ENCODE data around the gene HMGCS2.

HMGCS2 gene

DNA sequence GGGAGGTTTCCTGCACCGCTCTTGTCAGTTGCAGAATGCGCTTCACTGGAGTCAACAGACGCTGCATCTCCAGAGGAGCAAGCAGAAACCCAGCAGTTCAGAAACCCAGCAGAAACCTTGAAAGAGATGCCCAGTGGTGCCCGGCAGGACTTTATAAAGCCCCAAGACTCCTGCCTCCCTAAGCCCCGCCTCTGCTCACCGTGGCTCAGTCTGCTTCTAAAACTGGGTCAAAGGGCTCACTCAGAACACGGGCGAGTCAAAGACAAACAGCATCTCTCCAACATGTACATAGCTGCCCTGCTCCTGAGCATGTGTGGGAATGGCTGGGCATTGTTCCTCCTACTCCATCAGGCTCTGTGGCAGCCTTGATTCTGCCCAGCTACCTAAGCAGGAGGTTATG is at the start of gene HMGCS2:
Gene HMGCS2, minus strand, starts transcription at position 128 of the 400 bp plus-strand sequence. Its CDS starts 61 bp downstream, at position 67.
- DNase-seq, result no peak

DNA sequence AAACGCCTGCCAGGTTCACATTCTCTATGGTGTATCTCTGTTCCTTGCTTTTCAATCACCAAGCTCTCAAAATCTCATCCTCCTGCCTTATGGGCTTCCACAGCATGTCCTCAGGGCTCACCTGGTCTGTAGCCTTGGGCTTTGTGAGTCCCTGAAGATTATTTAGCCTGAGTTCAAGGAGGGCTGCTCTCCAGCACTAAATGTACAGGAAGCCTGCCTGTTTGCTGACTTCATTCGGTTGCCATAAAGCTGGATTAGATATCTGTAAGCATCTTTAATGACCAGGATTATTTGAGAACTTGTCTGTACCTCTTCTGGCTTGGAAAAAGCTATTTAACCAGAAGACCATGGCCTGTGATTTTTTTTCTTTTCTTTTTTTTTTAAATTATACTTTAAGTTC is 49.5 kb upstream of the HMGCS2 start:
- no peak for DNase-seq

DNA sequence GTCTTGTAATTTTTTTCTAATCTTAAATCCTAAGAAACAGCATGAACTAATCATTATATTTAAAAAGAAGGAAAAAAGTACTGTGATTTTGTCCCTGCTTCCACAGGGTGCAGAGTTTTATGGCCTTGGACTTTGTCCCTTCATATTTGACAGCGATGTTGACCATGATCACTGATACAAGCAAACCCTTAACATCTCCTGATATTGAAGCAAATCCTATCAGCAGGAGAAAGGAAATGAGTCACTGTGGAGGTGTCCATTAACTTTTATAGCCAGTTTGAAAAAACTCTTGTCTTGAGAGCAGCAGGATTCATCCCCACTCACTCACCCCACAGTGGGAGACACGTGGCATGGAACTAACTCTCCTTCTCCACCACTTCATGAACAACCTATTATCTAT is 47.7 kb upstream of the HMGCS2 start:
- no peak for DNase-seq

DNA sequence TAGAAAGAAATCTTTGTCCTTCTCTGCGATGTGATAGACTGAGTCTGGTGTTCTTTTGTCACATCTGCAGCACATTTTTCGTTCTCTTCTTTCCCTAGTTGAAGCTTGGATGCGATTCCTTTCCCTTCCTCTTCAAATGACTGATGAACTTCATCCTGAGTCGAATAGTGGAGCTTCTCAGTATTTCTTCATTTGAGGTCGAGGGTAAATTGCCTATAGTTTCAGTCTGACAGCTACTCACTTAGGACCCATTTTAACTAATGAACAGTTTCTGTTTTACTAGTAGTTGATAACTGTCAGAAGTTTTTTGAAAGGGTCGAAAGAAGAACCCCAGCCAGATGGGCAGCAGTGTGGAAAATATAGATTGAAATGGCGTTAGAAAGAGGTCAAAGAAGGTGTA is 47.2 kb upstream of the HMGCS2 start:
- DNase-seq, result no peak

DNA sequence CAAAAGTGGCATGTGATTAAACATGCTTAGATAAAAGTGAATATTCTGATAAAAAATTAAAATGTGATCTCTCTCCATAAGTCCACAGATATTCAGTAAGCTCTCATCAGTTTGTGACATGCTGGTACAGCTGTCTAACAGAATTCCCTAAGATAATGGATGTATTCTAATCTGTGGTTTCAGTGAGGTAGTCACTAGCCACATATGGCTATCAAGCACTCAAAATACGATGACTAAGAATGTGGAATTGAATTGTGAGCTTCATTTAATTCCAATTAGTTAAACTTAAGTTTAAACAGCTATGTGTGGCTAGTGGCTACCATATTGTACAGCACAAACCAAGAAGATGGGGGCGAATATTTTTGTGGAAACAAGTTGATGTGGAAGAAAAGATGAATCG is 46.7 kb upstream of the HMGCS2 start:
- DNase-seq, result no peak

DNA sequence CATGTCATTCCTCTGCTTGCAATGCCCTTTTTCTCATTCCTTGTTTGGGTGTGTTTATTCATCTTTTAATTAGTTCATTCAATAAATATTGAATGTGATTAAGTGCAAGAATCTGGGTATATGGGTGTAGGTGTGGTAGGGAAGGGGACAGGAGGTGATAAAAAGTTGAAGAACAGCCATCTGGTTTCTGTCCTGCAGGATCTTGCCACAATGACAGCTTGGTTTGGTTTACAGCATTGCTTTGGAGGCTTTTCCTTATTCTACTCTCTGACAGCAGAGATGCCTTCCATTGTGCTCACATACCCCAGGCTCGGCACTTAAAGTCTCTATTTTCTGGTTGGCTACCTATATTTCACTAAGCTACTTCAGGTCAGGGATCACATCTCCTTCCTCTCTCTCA is 45.6 kb upstream of the HMGCS2 start:
- DNase-seq, result no peak

DNA sequence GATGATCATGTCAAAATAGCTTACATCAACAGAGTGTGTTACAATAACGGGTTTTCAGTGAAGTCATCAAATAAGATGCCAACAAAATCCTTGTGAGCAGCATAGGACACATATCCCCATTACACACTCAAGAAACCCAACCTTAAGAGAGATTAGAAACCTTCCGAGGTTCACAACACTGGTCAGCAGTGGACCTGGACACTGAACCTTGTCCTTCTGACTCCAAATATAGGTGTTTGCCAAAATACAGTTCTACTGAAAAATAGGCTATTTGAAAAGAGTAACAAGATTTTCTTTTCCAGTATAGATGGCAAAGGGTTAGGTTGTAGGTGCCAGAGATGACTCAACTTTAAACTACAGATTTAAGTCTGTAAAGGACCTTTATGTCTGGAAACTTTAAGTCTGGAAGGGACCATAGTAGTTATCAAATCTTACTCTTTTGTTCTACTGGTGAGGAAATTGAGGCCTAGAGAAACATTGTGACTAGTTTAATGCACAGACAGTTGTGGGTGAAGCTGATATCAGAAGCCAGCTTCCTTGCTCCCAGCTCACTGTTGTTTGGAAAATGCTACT is 43.4 kb upstream of the HMGCS2 start:
- no peak for DNase-seq

DNA sequence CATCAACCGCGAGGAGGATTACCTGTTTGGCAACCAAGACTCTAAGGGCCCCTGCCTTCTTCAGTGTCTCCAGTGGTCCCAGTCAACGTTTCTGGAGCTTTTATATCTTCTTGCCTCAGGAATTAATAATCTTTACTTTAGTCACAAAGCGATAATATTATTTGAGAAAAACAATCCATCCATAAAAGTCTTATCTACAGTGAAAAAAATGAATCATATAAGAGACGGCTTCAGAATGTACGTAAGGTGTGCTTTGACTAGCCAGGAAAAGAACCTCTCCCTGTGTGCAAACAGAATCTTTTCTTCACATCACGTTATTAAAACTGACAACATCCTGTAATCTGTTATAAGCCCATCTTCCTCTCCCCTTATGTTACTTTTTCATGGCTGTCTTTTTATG is 42.7 kb upstream of the HMGCS2 start, which contains the start of gene REG4:
Gene REG4, minus strand, starts transcription at position 74 of the 400 bp plus-strand sequence. CDS start 2,691 bp downstream, outside the sequence.
- DNase-seq, result no peak

DNA sequence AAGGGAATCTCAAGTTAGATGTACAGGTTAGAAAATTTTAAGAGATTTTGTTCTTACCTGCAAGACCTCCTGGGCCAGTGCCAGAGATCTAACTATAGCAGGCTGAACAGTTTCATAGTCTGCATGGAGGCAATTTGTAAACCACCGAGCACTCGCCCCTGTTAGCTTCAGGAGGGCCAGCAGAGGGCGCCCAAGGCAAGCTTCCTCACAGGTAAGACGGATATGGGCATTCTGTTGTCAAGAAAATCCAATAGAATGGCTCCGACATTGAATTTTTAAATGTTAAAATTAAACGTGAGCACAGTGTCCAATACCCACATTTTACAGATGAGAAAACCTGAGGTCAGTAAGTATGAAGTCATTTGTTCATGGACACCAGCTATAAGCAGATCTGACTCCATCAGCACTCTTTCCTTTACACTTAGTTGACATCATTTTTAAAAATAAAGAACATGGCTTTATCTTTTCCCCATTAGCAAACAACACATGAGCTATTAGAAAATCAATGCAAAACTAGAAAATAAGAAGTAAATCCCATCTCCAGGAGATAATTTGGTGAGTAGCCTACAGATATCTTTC is 40.4 kb upstream of the HMGCS2 start:
- no peak for DNase-seq

DNA sequence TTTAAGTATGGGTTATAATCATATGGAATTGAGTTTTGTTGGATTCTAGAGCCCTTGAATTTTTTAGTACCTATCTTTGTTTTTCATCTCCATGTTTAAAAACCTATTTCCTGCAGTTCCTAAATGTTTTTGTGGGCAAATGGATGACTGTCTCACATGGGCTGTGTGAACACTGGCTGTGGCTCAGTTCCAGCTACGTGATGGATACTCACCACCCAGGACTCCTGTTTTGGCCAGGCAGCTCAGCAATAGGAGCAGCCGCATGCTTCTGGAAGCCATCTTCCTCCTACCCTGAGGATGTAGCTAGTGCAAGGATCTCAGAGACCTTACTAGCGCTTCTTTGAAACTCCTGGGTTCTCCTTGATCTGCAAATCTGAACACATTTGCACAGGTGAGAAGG is 39.8 kb upstream of the HMGCS2 start:
- no peak for DNase-seq

DNA sequence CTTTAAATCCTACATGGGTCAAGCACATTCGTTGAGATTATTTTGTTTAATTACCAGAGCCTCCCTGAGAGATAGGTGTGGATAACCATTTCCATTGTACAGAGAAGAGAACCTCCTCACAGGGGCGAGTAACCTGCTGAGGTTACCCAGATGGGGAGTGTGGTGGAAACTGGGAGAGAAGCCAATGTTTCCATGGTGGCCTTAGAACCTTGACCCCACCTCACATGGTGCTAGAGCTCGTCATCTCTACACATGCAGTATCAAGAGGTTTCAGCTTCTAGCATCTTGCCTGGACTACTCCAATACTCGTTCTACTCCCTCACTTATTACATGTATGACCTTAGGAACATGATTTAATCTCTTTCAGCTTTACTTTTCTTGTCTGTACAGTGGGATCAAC is 37.8 kb upstream of the HMGCS2 start:
- no peak for DNase-seq

DNA sequence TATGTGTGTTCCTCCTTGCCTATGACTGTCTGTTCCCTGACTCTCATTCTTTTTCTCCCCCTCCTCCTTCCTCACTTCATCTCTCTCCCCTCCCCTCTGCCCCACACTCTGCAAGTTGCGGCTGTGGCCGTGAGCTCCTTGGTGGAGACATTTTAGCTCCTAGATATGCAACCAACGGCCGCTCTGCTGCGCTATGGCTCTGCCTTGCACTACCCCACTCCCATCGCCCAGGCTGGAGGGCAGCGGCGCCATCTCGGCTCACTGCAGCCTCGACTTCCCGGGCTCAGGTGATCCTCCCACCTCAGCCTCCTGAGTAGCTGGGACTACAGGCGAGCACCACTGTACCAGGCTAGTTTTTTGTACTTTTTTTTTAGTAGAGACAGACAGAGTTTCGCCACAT is 37.0 kb upstream of the HMGCS2 start:
- DNase-seq, result no peak

DNA sequence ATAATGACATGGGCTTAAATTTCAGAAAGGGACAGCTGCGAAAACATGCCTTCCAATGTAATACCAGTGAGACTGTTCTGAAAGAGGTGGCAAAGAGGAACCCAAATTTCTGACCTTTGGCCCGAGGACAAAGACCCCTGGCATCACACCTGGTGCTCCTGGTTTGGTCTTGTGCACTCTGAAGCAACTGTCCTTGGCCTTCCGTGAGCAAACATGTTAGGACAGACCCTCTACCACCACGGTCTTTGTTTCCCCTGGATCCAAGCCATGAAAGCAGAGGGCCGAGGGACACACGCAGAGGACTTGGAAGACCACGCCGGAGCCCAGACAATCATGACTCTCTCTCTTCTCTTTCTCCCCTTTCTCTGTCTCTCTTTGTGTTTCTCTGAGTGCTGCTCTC is 36.5 kb upstream of the HMGCS2 start:
- no peak for DNase-seq

DNA sequence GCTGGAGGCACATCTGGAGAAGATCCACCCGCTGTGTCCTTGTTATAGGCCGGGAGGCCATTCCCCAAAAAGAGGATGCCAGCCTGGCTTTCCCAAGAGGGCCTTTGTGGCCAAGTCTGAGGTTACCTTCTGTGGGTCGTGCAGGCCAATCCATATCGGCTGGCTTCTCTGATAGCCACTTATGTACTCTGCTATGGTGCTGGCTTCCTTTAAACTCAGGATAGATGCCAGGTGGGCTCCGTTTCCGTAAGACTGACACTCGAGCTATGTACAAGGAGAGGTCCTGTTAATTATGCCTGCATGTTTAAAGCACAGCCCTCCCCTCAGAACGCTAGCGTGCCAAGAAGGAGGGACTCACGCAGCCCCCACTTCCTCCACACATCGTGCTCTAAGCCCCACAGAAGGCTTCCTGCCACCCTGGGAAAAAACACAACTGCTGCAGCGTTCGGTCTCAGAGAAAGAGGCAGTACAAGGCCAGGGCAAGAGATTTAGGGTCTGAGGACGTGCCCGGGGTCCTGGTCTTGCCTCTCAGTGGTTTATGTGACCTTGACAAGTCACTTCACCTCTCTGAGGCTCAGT is 31.0 kb upstream of the HMGCS2 start:
- DNase-seq, result no peak

DNA sequence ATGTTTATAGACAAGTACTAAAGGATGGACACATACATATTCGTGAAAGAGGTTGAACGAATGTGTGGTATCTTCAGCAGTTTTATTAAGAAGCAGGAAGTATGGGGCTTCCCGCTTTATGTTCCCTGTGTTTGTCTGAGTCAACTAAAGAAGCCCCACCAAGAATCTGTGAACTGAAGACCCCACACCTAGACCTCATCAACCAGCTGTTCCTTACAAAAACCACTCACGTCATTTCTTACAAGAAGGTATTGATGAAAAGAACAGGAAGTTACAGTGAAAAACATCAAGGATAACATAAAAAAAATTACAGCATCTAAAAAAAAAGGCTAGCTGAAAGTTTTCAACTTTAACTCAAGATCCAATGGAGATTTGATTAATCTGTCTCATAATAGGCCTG is 30.3 kb upstream of the HMGCS2 start:
- no peak for DNase-seq

DNA sequence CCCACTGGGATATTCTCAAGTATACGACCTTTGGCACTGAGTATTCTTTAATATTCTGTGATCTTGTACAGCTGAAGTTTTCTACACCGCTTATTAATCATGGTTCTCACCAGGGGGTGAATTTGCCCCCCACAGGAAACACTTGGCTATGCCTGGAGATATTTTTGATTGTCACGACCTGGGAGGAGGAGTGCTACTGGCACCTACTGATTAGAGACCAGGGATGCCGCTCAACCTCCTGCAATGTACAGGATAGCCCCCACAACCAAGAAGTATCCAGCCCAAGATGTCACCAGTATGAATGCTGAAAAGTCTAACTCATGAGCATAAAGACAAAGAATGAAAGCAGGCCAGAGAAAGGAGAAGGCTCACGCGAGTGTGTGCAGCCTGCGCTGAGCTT is 28.9 kb upstream of the HMGCS2 start:
- DNase-seq, result no peak

DNA sequence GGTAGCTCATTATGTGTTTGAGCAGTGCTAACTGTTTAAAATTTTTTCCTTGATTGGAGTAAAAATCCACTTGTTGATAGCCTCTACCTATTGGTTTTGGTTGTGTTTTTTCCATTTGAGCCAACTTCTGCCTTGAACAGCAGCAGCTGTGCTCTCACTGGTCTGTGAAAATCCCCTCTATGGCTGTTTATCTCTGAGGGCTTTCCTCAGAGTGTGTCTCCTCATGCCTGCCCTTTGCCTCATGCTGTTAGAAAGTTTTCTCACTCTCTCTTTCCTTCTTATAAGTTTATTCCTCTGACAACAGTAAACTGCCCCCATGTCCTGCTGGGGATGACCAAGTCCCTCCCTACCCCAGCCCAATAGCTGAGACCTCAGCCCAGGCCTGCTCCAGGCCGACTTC is 28.5 kb upstream of the HMGCS2 start:
- no peak for DNase-seq

DNA sequence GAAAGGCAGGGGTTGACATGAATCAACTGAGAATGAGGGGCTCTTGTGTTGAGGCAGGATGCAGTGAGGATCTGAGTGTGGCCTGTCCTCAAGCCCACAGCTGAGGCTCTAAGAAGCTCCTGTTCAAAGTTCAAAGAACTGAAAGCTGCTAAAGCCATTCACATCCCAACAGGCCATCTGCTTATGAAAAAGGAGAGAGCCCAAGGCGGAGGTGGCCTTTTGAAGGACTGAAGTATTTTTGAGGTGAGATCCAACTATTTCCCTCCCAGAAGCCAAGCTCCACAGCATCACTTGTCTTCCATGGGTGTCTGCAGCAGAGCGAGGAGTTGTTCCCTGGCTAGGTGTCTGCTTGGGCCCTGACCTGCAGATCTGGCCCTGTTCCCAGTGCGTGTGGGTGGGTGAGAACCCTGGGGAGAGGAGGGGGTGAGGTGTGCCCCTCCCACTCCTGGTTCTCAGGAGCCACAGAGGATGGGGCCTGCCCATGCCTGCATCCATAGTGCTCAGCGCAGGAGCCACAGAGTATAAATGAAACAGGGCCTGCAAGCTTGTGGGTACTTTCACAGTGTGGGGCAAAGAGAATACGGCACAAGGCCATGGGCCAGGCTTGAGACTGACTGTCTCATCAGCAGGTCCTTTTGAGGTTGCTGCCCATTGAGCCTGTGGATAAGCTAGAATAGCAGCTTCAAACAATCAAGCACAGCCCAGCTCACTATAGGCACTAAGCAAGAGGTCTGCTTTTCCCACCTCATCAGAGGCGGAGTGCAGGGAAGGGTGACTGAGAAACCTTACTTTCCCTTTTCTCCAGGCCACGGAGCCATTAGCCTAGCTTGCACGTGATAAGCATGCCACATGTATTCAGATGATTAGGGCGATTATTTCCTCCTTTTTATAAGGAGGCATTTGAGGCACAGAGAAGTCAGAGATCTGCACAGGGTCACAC is 26.8 kb upstream of the HMGCS2 start:
- DNase-seq, result no peak

DNA sequence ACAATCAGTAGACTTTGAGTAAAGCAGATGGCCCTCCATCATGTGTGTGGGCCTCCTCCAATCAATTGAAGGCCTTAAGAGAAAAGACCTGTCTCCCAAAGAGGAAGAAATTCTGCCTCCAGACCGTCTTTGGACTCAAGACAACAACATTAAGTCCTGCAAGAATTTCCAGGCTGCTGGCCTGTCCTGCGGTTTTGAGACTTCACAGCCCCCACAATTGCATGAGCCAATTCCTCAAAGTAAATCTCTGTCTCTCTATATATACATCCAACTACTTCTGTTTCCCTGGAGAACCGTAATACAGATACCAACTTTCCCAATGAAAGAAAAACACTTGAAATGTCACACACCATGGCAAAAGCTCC is 26.2 kb upstream of the HMGCS2 start:
- no peak for DNase-seq

DNA sequence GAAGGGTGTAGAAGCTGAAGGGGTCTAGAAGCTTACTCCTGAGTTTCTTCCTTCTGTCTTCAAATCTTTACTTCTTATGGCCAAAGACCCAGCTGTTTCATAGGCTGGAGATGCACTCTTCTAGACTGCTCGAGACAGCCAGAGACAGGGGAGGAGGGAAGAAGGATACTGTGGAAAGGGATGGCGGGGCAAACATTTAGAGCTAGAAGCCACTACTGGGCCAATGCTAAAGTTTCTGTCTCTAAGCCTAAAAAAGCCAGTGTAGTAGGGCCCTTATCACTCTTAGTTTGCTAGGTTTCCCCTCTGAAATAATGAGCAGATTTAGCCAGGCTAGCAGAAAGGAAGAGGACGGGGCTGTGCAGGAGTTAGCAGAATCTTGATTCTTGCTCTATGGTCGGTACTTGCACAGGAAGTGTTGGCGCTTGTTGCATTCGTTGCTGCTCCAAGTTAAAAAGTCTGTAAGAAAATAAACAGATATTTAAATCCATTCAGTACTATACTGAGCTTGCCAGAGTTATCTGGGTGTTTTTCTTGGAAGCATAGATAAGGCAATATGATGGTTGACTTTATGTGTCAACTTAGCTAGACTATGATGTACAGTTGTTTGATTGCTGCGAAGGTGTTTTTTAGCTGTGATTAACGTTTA is 25.6 kb upstream of the HMGCS2 start:
- no peak for DNase-seq

DNA sequence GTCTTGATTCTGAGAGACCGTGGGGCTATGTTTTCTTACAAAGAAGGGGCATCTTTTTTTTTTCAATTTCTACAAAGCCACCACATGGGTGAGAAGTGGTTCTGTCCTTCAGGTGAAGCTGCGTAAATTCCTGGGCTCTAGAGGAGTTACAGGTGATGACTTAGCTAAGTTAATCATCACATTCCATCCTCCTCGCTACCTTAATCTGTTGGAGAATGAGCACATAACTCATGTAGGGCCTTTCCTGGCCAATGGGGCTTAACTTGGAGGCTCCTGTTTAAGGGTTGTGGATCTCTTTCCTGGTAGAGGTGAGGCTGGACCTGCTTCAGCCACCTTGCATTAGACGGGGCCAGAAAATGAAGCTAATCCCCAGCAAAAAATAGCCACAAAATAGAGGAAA is 22.7 kb upstream of the HMGCS2 start:
- no peak for DNase-seq

DNA sequence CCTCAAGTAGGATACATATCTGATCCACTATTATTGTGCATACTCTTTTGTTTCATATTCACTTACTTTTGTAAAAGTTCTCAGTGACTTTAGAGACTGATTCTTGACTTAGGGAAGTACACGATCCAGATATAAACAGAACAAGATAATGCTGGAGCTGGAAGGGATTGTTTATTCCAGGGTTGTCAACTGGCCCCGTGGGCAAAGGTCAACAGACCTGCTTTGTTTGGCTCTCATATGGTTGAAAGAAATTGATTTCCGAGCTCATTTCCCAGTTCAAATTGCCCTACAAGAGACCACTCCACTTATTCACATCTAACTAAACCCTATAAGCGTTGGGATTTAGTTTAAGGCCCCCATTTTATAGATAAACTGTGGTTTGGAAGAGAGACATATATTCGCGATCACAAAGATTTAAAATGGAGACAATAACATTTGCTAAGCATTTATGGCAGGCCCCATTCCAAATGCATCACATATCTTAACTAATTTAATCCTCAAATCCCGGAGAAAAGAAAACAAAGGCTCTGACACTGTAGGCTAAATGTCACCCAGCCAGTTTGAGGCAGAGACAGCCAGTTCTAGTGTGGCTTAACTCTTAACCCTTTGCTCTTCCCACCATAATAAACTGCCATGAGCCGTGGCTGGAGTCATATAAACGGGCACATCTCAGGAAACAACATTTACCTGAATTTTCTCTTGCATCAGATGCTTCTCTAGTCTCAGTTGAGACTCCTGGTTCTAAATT is 21.9 kb upstream of the HMGCS2 start:
- no peak for DNase-seq

DNA sequence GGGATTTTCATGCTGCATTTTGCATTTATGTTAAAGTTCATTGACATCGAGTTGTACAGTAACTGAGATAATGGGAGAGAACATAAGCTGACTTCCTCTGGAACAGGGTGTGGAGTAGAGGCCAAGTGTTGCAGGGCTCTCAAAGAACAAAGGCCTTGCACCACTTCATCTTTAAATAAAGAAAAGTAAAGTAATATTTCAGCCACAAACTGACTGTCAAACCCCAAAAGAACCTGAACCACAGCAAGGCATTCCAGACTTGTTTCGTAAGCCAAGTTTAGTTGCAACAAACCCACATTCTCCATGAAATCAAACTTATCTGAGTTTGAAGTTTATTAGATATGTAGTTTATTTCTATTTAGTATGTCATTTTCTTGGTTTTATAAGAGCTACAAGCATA is 19.1 kb upstream of the HMGCS2 start:
- DNase-seq, result no peak
